Smooth muscle cell (in vitro differentiated cells): ENCODE results near the gene UBP1. TPM values are rescaled to one million over a fixed set of nuclear protein-coding genes. Genes with fewer than 3 reads are reported as not detected.

Source experiments
- DNase-seq: peaks from one replicate; lab custom pipeline; 2025; ENCODE audit not compliant: unreplicated experiment; lab: John Stamatoyannopoulos, UW
- H2AFZ ChIP-seq: fragments of 200-600 bp; sonication (generic); 2 replicates; pipeline ENCODE4 v1.6.0; 2016; ENCODE audit warnings: antibody characterized with exemption, low read depth, mild to moderate bottlenecking
- H3F3A ChIP-seq: fragments of 200-600 bp; sonication (generic); 2 replicates; pipeline ENCODE4 v1.6.0; 2017; ENCODE audit warnings: antibody characterized with exemption, low read depth
- H3K27ac ChIP-seq: fragments of 200-600 bp; sonication (generic); 2 replicates; pipeline ENCODE4 v1.5.1; 2016; ENCODE audit warnings: low read depth, mild to moderate bottlenecking
- H3K27me3 ChIP-seq: fragments of 200-600 bp; sonication (generic); 2 replicates; pipeline ENCODE4 v1.6.1; 2016; ENCODE audit warnings: low read depth, mild to moderate bottlenecking
- H3K36me3 ChIP-seq: fragments of 200-600 bp; sonication (generic); 2 replicates; pipeline ENCODE4 v1.5.1; 2016; ENCODE audit warnings: low read depth
- H3K4me1 ChIP-seq: fragments of 200-600 bp; sonication (generic); 2 replicates; pipeline ENCODE4 v1.5.1; 2016; ENCODE audit warnings: low read depth
- H3K4me2 ChIP-seq: fragments of 200-600 bp; sonication (generic); 2 replicates; pipeline ENCODE4 v1.6.0; 2016; ENCODE audit warnings: mild to moderate bottlenecking
- H3K4me3 ChIP-seq: fragments of 200-600 bp; sonication (generic); 2 replicates; pipeline ENCODE4 v1.5.1; 2016; ENCODE audit warnings: mild to moderate bottlenecking
- H3K79me2 ChIP-seq: fragments of 200-600 bp; sonication (generic); 2 replicates; pipeline ENCODE4 v1.6.0; 2016; ENCODE audit warnings: low read depth, mild to moderate bottlenecking
- H3K9ac ChIP-seq: fragments of 200-600 bp; sonication (generic); 2 replicates; pipeline ENCODE4 v1.6.0; 2016; ENCODE audit warnings: low read depth
- H3K9me3 ChIP-seq: fragments of 200-600 bp; sonication (generic); replicated peaks from 2 replicates; pipeline ENCODE4 v1.5.1; 2016; ENCODE audit warnings: low read depth
- H4K20me1 ChIP-seq: fragments of 200-600 bp; sonication (generic); 2 replicates; pipeline ENCODE4 v1.6.0; 2016; ENCODE audit warnings: low read depth
- WGBS: methylation state at CpG from one replicate; pipeline ENCODE4 v1.1.7; 2016; ENCODE audit warnings: low lambda C conversion rate; 5-methylcytosine and 5-hydroxymethylcytosine counted together
- polyA plus RNA-seq: library from polyadenylated mRNA; unstranded; fragments of >200 nt; fragmentation: Nextera tagmentation; extraction: Ambion mirVana; gene quantifications from 2 replicates; pipeline ENCODE4 v1.2.1, GENCODE V29; 2016
- total RNA-seq: library from RNA; depleted of rRNA; stranded (reverse); fragments of >200 nt; gene quantifications from 2 replicates; pipeline ENCODE4 v1.2.3, GENCODE V29; 2014
- TF ChIP-seq, protein P1 (sequence below): fragments of 200-600 bp; sonication (generic); IDR thresholded peaks from 2 replicates; pipeline ENCODE4 v1.5.1; 2017; ENCODE audit warnings: borderline replicate concordance, mild to moderate bottlenecking, antibody characterized with exemption; ENCODE audit not compliant: insufficient read depth, poor library complexity, severe bottlenecking

The UBP1 gene, protein sequence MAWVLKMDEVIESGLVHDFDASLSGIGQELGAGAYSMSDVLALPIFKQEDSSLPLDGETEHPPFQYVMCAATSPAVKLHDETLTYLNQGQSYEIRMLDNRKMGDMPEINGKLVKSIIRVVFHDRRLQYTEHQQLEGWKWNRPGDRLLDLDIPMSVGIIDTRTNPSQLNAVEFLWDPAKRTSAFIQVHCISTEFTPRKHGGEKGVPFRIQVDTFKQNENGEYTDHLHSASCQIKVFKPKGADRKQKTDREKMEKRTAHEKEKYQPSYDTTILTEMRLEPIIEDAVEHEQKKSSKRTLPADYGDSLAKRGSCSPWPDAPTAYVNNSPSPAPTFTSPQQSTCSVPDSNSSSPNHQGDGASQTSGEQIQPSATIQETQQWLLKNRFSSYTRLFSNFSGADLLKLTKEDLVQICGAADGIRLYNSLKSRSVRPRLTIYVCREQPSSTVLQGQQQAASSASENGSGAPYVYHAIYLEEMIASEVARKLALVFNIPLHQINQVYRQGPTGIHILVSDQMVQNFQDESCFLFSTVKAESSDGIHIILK
- 50.9 and 69.6 TPM in 2 replicates for total RNA-seq
- polyA plus RNA-seq, result 18.4 and 22.1 TPM in 2 replicates

DNA sequence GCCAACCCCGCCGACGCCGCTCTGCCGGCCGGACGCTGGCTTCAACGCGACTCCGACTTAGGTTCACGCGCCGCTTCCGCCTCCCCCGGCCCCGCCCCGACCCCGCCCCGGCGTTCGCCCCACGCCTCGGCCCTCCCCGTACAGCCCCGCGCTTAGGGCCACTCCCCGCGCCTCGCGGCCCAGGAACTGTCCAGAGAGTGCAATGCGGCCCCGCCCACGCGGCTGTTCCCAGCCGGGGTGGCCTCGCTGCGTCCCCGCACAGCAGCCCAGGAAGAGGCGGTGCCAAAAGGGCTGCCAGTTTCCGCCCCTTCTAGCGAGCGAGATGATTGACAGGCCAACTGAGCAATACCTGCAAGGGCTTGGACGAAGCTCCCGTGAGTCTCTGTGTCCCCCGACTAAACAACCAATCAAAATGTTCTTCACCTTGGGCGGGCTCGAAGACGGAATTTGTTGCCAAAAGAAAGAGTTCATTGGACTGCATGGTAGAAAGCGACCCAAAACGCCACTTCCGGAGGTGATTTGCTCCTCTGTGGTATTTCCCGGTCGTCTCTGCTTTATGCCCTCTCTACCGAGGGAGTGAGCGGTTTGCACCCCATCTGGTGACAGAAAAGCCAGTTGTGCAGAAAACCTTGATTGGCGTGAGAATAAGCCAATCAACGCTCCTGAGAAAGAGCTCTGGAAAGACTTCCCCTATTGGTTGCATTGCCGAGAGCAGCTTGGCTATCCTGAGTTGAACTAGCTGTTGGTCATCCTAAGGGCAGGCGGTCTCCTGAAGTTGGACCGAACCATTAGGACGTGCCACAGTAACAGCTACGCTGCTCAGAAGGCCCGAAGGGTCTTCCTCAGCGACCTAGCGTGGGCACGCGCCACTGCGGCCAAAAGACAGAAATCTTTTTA is at the start of gene UBP1:
Gene UBP1, minus strand, starts transcription at position 78 of the 897 bp plus-strand sequence. CDS start 557 bp downstream, outside the sequence.
- Histone ChIP-seq H2AFZ (peak within 1 kb of the TSS; percentile 92), H3F3A (peaks cover 17% of the 10 kb centered on the region), H4K20me1 (peaks cover 39% of the 10 kb centered on the region), H3K27ac (peak within 1 kb of the TSS; percentile 86), H3K9ac (peak within 1 kb of the TSS; percentile 73), H3K9me3 (no peaks in the 10 kb centered on the region), H3K4me2 (peak within 1 kb of the TSS; percentile 96), H3K4me1 (peaks cover 30% of the 10 kb centered on the region), H3K79me2 (peaks cover 42% of the 10 kb centered on the region), H3K4me3 (peak within 1 kb of the TSS; percentile 76), H3K27me3 (no peaks in the 10 kb centered on the region), H3K36me3 (no peaks in the 10 kb centered on the region)
- peak; percentile 96 for DNase-seq
- WGBS, result under 1% methylated on average over 40 of the region's 68 CpGs
- TF ChIP-seq, protein P1, sequence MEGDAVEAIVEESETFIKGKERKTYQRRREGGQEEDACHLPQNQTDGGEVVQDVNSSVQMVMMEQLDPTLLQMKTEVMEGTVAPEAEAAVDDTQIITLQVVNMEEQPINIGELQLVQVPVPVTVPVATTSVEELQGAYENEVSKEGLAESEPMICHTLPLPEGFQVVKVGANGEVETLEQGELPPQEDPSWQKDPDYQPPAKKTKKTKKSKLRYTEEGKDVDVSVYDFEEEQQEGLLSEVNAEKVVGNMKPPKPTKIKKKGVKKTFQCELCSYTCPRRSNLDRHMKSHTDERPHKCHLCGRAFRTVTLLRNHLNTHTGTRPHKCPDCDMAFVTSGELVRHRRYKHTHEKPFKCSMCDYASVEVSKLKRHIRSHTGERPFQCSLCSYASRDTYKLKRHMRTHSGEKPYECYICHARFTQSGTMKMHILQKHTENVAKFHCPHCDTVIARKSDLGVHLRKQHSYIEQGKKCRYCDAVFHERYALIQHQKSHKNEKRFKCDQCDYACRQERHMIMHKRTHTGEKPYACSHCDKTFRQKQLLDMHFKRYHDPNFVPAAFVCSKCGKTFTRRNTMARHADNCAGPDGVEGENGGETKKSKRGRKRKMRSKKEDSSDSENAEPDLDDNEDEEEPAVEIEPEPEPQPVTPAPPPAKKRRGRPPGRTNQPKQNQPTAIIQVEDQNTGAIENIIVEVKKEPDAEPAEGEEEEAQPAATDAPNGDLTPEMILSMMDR, result no peak

DNA sequence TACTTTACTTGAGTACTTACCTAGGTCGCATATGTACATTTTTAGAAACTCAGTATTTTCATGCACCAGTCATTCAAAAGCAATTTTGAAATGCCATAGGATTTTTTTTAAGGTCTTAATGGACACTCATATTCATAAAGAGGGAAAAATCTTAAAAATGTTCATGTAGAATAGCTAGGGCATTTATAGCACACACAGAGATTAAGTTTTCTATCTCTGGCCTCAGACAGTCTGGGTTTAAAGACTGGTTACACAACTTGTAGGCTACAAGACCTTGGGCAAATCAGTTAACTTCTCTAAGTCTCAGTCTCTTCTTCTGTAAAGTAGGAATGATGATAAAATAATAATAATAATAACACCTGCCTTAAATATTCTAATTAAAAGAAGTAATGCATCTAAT is 48.5 kb upstream of the UBP1 start:
- Histone ChIP-seq H2AFZ (no peak overlapping the region), H3K4me2 (no peak overlapping the region), H3K27ac (no peak overlapping the region), H3F3A (no peaks in the 10 kb centered on the region), H3K4me1 (no peaks in the 10 kb centered on the region), H3K9ac (no peak overlapping the region), H3K9me3 (no peaks in the 10 kb centered on the region), H3K27me3 (no peaks in the 10 kb centered on the region), H3K4me3 (no peak overlapping the region), H3K79me2 (no peaks in the 10 kb centered on the region), H3K36me3 (no peaks in the 10 kb centered on the region), H4K20me1 (no peaks in the 10 kb centered on the region)
- WGBS, result 90% methylated on average over 1 of the region's 1 CpG
- DNase-seq, result no peak
- TF ChIP-seq, protein P1, result no peak

DNA sequence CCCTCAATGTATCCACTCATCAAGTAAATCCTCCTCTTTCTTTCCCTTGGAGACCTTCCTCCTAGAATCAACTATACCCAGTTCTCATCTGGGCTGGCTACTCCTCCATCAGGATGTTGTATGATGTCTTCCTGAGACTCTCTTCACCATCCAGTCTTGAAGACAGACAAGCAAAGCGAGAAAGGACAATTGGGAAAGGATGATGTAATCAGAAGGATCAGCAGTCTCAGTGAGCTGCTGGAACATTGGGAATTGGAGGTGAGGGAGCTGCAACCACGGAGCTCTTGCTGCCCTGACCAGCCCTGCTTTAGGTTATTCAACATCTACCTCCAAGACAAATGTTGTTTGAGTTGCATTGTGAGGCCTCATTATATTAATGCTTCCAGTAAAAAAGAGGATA is 48.0 kb upstream of the UBP1 start:
- Histone ChIP-seq H3K4me1 (no peaks in the 10 kb centered on the region), H3F3A (no peaks in the 10 kb centered on the region), H3K27ac (no peak overlapping the region), H3K9ac (no peak overlapping the region), H4K20me1 (no peaks in the 10 kb centered on the region), H3K79me2 (no peaks in the 10 kb centered on the region), H3K9me3 (no peaks in the 10 kb centered on the region), H2AFZ (no peak overlapping the region), H3K4me3 (no peak overlapping the region), H3K27me3 (no peaks in the 10 kb centered on the region), H3K4me2 (no peak overlapping the region), H3K36me3 (no peaks in the 10 kb centered on the region)
- 70% methylated on average over 2 of the region's 2 CpGs for WGBS
- TF ChIP-seq, protein P1, result no peak
- DNase-seq, result no peak
